Neural progenitor cell (in vitro differentiated cells): ENCODE measurements around the gene REXO1.

Experiments used
- EZH2 ChIP-seq: fragments of 200-600 bp; sonication (generic); IDR thresholded peaks from 2 replicates; pipeline ENCODE4 v1.6.1; 2017; ENCODE audit warnings: antibody characterized with exemption, mild to moderate bottlenecking, moderate library complexity
- EZH2phosphoT487 ChIP-seq: fragments of 200-600 bp; sonication (generic); IDR thresholded peaks from 2 replicates; pipeline ENCODE4 v1.6.1; 2017; ENCODE audit warnings: antibody characterized with exemption
- TF ChIP-seq, protein P1 (sequence below): fragments of 200-600 bp; sonication (generic); IDR thresholded peaks from 2 replicates; pipeline ENCODE4 v1.5.1; 2017; ENCODE audit warnings: antibody characterized with exemption, mild to moderate bottlenecking

DNA sequence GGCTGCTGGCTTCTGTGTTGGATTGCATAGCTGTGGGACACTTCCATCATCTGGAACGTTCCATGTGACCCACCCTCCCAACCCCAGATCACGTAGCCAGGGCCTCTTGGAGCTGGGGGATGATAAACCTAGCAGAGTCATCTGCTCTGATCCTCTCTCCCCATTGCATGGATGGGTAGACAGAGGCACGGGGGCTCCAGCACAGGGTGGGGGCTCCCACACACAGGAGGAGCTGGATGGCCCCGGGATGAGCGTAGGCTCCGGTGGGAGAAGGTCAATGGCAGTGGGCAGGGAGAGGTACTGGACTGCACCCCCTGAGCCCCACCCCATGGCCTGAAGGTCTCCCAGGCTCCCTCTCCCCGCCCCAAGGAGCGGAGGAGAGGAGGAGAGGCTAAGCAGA lies 61.6 kb downstream of the REXO1 start:
- TF ChIP-seq, protein P1, sequence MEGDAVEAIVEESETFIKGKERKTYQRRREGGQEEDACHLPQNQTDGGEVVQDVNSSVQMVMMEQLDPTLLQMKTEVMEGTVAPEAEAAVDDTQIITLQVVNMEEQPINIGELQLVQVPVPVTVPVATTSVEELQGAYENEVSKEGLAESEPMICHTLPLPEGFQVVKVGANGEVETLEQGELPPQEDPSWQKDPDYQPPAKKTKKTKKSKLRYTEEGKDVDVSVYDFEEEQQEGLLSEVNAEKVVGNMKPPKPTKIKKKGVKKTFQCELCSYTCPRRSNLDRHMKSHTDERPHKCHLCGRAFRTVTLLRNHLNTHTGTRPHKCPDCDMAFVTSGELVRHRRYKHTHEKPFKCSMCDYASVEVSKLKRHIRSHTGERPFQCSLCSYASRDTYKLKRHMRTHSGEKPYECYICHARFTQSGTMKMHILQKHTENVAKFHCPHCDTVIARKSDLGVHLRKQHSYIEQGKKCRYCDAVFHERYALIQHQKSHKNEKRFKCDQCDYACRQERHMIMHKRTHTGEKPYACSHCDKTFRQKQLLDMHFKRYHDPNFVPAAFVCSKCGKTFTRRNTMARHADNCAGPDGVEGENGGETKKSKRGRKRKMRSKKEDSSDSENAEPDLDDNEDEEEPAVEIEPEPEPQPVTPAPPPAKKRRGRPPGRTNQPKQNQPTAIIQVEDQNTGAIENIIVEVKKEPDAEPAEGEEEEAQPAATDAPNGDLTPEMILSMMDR: no peak
- TF ChIP-seq EZH2phosphoT487 (no peak), EZH2 (no peak)
